Hepatocyte (in vitro differentiated cells): Measurements from ENCODE around the gene PWWP2B.

Source experiments
- EZH2 ChIP-seq: fragments of 200-600 bp; sonication (generic); IDR thresholded peaks from 2 replicates; pipeline ENCODE4 v1.6.1; 2016; ENCODE audit warnings: antibody characterized with exemption, mild to moderate bottlenecking, borderline replicate concordance
- TF ChIP-seq, protein P1 (sequence below): fragments of 200-600 bp; sonication (generic); IDR thresholded peaks from 2 replicates; pipeline ENCODE4 v1.5.1; 2016; ENCODE audit warnings: antibody characterized with exemption, mild to moderate bottlenecking; ENCODE audit not compliant: poor library complexity

DNA sequence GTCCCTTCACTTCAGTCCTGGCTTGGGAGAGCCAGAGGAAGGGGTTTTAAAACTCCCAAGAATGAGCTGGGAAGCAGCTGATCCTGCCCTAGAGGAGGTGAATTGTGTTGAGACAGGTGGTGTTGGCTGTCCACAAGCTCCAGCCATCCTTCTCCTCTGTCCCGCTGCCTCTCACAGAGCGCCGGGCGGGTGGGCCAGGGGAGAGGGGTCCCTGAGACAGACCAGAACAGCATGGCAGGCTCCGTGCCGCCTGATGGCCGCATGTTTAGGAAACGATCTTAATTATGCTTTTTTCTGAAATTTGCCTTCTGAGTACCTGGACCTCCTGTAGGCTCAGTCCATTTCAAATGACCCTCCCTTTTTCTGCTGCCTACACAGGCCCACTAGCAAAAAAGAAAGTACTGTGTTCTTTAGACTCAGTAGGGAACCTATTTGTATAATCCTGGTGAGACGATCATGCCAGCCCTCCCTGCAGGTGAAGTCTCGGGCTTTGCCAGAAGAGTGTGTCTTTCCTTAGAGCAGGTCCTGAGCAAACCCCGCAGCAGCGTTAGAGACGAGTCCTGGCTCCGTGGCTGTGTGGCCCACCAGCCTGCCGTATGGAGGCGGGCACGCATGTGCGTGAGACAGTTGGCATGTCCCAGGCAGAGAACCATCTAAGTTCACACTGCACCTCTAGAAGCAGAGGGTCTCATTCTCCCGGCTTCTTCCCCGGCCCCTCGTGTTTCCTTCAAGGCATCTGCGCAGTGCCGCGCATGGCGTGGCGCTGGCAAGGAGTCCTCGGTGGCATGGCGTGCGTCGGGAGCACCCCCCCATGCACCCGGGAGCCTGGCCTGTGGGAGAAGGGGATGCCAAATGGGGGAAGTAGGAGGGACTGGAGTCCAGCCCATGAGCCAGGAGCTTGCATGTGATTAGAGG is 26.3 kb upstream of the PWWP2B start:
- TF ChIP-seq, protein P1, sequence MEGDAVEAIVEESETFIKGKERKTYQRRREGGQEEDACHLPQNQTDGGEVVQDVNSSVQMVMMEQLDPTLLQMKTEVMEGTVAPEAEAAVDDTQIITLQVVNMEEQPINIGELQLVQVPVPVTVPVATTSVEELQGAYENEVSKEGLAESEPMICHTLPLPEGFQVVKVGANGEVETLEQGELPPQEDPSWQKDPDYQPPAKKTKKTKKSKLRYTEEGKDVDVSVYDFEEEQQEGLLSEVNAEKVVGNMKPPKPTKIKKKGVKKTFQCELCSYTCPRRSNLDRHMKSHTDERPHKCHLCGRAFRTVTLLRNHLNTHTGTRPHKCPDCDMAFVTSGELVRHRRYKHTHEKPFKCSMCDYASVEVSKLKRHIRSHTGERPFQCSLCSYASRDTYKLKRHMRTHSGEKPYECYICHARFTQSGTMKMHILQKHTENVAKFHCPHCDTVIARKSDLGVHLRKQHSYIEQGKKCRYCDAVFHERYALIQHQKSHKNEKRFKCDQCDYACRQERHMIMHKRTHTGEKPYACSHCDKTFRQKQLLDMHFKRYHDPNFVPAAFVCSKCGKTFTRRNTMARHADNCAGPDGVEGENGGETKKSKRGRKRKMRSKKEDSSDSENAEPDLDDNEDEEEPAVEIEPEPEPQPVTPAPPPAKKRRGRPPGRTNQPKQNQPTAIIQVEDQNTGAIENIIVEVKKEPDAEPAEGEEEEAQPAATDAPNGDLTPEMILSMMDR: no peak
- no peak for TF ChIP-seq EZH2
